ENCODE measurements around the gene RBPMS2.

The RBPMS2 gene

DNA sequence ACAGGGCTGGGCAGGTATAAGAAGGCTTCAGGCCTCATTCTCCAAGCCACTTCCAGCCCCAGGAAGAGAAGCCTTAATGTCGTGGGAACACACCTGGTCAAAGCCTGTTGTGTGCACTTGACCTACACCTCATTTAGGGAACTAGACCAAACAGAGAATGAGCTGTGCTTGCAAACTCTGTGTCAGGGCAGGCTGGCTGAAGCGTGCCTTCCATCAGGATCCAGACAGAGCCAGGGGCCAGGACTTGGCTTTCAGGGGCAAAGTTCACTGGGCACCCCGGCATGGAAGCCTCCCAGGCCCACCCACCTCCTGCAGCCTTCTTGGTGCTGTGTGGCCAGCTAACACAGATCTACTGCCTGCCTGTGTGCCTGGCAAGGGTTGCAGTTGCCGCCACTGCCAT lies 11.5 kb downstream of the RBPMS2 start:
- H3K4me3 ChIP-seq (ENCODE audit: low read length): no peak overlapping the region
- TF ChIP-seq, protein P1, sequence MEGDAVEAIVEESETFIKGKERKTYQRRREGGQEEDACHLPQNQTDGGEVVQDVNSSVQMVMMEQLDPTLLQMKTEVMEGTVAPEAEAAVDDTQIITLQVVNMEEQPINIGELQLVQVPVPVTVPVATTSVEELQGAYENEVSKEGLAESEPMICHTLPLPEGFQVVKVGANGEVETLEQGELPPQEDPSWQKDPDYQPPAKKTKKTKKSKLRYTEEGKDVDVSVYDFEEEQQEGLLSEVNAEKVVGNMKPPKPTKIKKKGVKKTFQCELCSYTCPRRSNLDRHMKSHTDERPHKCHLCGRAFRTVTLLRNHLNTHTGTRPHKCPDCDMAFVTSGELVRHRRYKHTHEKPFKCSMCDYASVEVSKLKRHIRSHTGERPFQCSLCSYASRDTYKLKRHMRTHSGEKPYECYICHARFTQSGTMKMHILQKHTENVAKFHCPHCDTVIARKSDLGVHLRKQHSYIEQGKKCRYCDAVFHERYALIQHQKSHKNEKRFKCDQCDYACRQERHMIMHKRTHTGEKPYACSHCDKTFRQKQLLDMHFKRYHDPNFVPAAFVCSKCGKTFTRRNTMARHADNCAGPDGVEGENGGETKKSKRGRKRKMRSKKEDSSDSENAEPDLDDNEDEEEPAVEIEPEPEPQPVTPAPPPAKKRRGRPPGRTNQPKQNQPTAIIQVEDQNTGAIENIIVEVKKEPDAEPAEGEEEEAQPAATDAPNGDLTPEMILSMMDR (conservative IDR thresholded peaks at IDR 0.05; ENCODE audit: low read depth, low read length): no peak
- DNase-seq (ENCODE audit: low read depth): no peak

DNA sequence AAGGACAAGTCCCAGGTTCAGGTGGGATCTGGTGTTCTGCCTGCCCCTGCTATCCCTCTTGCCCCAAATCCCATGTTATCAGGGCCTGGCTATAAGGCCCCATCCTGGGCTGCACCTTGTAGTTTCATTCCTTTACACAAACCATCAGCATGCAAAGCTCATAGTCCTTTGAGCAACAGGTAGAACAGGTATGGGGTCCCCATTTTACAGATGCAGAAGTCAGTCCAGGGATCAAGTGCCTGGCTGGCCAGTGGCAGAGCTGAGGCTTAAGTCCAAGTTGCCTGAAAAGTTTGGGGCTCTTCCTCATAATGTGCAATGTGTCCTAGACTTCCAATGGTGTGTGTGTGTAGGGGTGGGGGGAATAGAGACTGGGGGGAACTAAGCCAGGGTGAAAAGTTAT lies 11.9 kb downstream of the RBPMS2 start:
- no peak for DNase-seq (ENCODE audit: low read depth)
- H3K4me3 ChIP-seq (ENCODE audit: low read length): no peak overlapping the region
- TF ChIP-seq, protein P1 (conservative IDR thresholded peaks at IDR 0.05; ENCODE audit: low read depth, low read length): no peak

DNA sequence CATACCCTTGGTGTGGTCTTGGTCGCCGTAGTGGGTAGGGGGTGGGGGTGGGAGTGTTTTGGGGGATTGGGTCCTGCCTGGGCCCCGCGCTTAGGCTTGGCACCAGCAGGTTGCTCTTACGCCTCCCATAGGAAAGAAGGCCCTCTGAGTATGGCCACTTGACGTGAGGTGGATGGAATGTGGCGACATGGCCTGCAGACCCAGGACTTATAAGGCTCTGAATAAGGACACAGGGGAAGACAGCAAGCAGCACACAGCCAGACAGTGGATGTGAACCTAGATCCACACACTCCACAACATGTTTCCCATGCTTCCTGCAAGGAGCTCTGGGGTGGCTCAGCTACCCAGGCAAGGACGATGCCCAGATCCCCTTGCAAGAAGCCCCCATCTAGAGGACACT lies 12.4 kb downstream of the RBPMS2 start:
- TF ChIP-seq, protein P1 (conservative IDR thresholded peaks at IDR 0.05; ENCODE audit: low read depth, low read length): no peak
- H3K4me3 ChIP-seq (ENCODE audit: low read length): no peak overlapping the region
- DNase-seq (ENCODE audit: low read depth): no peak

DNA sequence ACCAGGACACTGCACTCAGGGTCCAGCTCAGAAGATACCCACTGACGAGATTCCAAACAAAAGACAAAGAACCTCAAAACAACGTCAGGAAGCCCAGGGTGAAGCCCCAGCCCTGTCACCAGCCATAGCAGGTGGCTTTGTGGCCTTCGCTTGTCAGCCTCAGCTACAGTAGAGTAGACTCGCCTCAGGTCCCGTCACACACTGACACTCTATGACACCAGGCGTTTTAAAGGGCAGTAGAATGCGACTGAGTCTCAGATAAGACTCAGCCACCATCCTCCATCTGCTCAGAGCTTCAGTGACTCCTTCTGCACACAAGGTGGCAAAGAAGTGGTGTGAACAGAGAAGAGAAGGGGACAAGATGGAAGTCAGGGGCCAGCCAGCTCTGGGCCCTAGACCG lies 12.8 kb downstream of the RBPMS2 start:
- DNase-seq (ENCODE audit: low read depth): no peak
- TF ChIP-seq, protein P1 (conservative IDR thresholded peaks at IDR 0.05; ENCODE audit: low read depth, low read length): no peak
- no peak overlapping the region for H3K4me3 ChIP-seq (ENCODE audit: low read length)

DNA sequence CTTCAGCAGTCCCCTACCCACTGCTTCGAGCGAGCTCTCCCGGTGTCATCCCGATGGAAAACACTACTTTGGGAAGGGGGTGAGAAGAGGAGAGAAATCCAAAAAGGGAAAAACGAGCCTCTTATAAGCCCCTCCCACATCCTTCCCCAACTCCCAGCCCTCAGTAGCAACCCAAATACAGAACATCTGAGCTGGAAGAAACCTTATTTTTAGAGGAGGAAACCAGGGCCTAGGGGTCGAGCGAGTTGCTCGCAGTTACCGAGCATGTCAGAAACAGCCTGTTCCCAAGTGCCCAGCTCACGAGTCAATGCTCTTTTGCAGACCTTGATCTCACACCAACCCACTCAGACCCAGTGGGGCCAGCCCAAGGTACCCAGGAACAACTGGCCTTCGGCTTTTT lies 14.2 kb downstream of the RBPMS2 start:
- DNase-seq (ENCODE audit: low read depth): no peak
- TF ChIP-seq, protein P1 (conservative IDR thresholded peaks at IDR 0.05; ENCODE audit: low read depth, low read length): no peak
- no peak overlapping the region for H3K4me3 ChIP-seq (ENCODE audit: low read length)

DNA sequence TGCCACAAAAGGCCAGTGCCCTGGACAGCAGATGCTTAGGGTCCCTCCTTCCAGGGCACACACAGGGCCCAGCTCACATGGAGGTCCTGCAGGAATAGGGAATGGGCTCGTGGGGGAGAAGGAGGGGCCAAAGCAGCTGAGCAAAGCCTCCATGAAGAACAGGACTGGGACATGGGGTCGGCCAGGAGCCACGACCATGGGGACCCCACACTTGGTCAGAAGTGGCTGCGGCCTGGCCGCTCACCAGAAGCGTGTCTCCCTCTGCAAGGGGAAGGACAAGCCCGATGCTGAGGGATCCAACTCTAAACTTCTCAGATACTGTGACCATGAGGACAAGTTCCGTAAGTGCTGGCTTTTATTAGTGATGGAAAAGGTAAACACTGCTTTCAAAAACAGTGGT lies 15.3 kb downstream of the RBPMS2 start:
- TF ChIP-seq, protein P1 (conservative IDR thresholded peaks at IDR 0.05; ENCODE audit: low read depth, low read length): no peak
- no peak for DNase-seq (ENCODE audit: low read depth)
- H3K4me3 ChIP-seq (ENCODE audit: low read length): no peak overlapping the region

DNA sequence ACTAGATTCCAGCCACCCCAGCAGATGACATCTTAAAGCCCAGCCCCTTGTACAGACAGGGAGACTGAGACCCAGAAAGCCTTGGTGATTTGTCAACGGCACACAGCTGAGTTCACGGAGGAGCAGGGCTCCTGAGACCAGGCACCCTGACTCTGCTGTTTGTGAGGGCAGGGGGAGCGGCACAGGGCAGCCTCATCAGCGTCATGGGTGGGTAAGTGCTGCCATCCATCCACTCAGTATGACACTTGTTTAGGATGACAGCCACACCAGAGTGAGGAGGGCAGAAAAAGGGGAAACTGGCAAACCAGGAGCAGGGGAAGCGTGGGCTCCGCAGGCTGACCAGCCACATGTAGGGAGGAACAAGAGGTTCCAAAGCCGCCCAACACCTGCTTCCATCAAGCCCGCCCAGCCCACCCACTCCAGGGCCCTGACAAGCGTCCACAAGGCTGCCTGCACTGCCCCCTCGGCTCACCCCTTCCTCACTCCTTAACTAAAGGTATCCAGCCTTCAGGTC lies 19.9 kb downstream of the RBPMS2 start:
- no peak for DNase-seq (ENCODE audit: low read depth)
- no peak overlapping the region for H3K4me3 ChIP-seq (ENCODE audit: low read length)
- TF ChIP-seq, protein P1 (conservative IDR thresholded peaks at IDR 0.05; ENCODE audit: low read depth, low read length): no peak
